SW480 (cell line): ENCODE measurements around the gene COQ8A.
"Not testable (repeated sequence)": the region's sequence is repeated elsewhere in the genome, so short reads cannot be mapped to it uniquely, and the experiment has no call there.

Experiments
- DNase-seq: peaks from one replicate; pipeline ENCODE4 v3.0.0-alpha.2; 2016; ENCODE audit warnings: low spot score

The COQ8A gene

DNA sequence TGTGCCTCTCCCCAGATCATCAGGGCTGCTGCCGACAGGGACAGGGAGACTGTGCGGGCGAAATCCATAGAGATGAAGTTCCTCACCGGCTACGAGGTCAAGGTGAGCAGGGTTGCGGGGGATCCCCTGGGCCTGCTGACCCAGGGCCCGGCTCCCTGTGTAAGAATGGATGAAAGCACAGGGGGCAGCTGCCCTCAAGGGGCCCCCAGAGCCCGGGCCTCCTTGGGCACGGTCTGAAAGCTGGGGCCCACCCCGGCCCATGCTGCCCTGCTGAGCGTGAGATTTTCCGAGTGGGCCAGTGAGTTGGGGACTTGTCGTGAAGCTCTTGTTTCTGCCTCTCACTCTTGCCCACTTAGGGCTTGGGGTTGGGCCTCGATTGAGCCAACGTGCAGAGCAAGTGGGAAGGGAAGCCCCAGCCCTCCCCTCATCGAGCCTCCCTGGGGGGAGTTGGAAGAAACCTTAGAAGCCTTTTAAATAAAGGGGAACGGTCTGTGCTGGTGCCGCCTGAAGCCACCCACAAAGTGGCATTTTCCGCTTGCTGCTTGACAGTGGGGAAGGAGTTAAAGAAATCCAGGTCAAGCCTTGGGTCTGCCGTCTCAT, 45.2 kb downstream of the COQ8A start:
- no peak for DNase-seq

DNA sequence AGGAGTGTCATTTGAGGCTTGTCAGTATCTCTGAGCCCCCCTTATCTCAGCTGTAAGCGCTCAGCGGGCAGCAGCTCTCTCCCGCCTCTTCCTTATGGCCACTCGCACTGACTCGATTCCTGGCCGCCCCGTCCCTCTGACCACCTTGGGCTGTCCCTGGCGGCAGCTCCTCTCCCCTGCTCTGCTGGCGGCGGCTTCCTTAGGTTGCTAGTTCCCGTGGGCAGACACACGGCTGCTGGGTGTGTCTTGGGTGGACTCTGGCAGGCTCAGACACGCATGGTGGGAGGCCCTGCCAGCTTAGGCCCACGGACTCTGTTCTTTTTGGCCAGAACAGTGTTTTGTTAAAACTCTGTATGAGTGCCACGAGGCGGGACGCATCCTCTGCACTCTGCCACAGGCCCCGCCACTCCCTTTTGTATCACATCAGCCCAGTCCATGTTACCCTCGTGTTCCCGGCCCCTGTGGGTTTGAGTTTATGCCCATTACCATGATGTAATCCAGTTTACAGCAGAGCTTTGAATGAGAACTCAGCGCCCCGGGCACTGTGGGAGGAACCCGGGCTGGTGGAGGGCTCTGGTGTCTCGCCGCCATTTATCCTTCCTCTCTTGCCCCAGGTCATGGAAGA, 45.9 kb downstream of the COQ8A start:
- DNase-seq: no peak

DNA sequence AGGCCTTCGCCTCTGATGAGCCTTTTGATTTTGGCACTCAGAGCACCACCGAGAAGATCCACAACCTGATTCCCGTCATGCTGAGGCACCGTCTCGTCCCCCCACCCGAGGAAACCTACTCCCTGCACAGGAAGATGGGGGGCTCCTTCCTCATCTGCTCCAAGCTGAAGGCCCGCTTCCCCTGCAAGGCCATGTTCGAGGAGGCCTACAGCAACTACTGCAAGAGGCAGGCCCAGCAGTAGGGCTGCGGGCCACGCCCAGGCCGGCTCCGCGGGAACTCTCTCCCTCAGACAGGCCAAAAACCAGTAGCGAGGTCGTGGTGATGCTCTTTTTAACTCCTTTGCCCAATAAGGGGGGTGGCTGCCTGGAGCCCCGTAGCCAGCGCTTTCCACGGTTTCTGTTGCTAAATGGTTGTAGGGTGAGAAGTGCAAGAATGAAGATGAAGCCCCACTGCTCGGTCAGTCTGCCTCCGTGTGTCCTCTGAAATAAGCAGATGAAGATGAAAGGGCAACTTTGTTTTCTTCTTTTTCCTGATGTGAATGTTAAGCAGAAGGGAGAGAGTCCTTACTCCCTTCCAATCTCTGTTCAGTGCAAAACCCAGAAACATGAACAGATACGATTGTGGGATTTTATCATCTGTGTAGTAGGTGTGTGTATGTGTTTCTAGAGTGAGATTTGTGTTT, 46.5 kb downstream of the COQ8A start:
- no peak for DNase-seq

DNA sequence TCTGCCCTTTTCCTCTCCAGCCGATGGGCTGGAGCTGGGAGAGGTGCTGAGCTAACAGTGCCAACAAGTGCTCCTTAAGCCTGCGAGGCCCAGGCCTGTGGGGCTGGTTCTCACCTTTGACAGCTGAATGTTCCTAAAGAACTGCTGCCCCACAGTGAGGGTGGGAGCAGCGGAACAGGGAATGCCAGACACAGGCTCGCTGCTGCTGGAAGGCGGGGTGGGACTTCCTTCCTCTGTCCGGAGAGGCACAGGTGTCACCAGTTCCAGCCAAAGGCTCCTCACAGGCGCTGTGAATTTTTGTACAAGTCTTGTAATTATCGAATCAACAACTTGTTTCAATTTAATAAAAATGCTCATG, 47.1 kb downstream of the COQ8A start:
- DNase-seq: no peak

DNA sequence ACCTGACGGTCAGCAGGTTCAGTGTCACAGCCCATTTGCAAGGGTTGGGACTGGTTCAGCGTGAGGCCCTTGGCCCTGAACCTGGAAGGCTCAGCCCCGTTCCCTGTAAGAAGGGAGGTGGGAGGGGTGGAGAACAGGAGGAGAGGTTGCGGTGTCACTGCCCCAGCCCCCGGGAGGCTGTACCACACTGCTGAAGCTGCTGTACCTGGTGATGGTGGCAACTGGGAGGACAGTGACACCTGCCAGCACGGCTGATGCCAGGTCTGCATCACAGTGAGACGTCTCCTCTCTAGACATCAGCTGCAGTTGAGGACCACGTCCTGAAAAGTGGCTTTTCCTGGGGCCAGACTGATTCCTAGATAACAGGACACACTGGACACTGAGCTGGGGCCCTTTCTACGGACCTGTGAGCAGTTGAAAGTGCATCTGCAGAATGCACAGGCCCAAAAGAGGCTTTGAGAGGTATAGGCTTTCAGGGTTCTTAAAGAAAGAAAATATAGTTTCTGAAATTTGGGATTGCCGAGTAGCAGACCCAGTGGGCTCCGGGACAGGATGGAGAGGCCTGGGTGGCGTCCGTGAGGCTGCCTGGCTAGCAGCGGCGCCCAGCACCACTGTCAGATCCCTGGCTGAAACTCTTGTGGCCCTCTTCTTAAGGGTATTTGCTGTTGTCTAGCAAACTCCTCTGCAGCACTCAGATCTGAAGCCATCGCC, 47.7 kb downstream of the COQ8A start:
- DNase-seq: no peak

DNA sequence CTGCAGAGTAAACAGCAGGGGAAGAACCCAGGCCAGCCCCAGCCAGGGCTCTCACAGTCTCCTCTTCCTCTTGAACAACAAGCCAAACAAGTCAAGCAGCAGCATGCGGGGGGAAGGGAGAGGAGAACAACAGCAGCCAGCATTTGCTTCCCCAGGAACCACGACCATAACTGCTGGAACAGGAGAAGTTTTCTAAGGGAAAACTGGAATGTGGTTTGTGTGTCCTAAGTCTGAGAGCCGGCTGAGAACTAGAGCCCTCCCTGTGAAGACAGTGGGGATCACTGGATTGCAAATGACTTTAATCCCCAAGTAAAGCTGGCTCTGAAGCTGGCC, 48.2 kb downstream of the COQ8A start:
- DNase-seq: no peak

DNA sequence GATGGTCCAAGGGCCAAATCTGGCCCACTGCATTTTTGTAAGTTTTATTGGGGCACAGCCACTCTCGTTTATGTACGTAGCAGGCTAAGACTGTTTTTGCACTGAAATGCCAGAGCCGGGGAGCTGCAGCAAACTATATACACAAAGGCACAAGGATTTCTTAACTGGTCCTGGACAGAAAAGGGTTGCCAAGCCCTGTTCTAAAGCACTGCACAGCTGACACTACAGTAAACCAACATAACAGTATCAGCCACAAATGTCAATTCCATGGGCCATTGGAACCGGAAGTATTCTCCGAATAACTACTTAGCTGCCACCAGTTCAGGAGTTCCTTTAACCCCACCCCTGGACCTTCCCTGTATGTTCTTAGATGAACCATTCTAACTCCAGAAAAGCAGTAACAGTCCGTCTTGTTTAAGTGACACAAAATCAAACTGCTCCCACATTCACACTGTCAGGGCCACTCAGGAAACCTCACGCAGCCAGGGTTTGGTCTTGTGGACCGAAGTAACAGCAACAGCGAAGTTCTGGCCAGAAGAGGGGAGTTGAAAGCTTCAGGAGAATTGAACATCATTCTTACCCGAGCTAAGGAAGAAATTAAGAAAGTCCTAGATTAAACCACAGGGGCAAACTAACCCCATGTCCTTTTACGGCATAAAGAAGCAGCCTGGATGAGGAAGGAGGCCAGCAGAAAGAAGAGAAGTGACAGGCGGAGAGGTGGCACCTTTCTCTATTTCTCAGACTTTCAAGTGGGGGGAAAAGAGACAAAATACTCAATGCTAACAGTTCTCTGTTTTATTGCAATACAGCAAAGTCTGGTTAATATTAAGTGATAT, 49.2 kb downstream of the COQ8A start:
- no peak for DNase-seq

DNA sequence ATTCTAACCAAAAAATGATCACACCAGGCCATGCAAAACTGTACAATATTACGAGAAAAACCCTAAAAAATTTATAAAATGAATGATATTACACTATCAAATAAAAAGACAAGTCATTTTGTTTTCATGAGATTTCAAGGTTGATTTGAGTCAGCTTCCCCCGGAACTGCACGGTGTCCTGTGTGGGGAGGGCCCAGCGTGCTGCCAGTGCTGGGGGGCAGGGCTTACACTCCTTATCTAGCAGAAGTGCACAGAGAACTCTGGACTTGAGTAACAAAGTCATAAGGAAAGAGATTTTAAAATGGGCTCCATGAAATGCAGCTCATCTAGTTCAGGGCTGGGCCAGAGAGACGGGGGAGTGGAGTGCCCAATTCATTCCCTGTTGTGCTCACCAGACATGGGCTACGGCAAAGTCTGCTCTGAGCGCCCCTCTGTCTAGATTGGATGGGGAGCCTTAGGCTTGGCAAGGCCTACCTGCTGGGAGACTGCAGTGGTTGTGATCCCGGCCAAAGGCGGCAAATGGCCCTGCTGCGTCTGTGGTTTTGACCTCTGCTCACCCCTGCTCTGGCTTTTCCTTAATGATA, 50.1 kb downstream of the COQ8A start:
- no peak for DNase-seq

DNA sequence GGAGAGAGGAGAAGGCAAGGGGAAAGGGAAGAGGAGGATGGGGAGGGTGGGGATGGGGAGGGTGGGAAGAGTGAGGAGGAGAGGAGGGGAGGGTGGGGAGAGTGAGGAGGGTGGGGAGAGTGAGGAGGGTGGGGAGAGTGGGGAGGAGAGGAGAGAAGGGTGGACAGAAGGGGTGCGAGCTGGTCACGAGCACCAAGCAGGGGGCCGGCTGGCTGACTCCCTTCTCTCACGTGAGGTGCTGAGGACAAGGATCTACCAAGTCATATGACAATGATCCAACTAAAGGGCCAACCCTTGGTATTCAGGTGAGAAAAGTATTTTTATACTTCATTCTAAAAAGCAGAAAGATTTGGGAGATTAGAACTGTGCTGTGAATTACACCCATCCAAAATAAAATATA, 51.8 kb downstream of the COQ8A start:
- DNase-seq: no peak

DNA sequence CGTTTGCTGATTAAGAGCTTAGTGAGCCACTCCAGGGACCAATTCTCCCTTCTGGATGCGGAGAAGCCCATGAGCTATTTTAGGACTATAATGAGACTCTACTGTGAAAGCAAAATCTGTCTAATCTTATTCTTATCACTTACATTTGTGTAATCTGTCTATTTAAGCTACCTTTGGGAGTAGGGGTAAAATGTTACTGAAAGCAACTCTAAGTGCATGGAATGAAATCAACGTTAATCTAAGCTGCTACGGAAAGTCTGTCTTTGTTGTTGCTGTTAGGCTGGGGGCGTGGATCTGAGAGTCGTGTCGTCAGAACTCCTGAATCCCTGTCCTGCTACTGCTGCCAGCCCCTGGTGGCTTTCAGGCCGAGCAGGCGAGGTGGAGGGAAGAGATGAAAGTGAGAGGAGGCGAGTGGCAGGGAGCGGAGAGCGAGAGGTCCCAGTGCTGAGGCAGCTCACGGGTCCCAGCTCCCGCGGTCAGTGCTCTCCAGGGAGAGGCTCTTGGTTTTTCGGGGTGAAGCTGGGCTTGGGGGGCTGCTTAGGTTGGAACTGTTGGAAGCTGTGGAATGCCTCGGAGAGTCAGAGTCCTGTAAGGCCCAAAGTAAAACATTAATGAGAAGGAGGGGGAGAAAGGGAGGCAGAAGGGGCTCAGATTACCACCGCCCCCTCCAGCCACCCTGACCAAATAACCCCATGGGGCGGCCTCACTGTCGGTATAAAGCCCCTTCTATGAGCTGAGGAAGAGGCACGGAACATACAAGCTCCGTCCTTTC, 53.9 kb downstream of the COQ8A start:
- DNase-seq: no peak

DNA sequence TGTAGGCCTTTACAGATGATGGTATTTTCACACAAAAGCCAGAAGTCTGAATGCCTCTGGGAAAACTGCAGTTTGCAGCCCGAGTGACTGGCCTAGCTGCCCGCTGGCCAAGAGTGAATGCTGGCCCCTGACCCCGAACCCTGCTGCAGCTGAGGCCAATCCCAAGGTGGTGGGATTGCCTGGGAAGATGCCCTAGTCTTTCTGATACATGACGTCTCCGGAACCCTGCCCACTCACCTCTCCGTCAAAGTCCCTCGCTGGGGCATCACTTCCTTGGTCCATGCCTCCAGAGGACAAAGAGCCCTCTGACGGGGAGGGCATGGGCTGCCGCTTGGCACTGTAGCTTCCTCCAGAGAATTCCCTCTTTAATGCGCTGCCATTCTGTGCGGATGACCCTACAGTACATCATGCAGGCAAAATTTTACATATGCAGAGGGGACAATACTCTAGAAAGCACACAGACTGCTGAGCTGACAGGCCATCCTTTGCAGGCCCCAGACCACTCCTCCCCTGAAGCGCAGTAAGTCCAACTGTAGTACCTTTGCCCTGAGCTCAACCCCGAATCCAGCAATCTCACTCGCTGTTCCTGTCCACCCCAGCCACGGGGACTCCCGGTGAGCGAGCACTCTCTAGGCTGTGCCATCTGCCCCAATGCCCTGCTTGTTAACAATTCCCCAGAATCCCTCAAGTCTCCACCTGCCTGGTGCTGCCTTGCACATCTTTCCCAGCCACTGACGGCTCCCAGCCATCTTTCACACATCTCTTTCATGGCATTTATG, 54.7 kb downstream of the COQ8A start:
- DNase-seq: no peak

DNA sequence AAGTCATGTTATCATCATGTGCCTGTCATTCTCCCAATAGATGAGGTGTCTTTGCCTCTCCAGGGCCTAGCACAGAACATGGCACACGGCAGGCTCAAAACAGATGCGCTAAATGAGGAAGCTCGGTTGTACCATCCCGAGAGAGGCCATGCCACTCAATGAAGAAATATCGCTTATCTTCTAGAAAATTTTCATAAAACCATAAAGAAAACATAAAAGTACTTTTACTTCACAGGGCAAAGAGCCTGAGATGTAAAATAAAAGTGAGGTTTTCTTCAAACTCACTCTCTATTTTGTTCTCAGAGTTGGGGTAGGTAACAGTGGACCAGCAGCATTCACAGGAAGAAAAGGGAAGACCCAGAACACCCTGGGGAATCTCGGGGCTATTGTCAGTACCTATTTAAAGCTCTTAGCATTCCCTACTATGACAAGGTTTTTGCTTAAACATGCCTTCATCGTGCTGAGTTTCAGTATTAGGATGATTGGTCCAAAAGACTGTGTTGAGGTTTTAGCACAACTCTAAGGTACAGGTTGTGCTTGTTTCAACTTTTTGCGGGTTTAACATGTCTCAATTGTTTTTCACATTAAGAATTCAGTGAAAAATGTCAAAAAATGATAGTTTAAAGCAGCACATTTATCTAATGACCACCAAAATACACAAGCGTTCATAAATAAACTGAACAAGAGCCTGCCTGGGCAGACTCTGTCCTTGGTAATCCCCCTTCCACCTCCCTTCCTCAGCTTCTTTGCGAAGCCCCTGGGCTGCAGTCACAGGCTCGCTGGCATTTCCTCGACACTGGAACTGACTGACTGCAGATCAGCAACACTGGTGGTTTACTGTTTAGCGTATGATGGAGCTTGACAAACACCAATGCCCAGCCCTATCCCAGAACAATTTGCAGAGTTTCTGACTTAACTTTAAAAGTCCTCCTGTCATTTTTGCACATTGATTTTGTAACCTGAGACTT, 55.6 kb downstream of the COQ8A start:
- DNase-seq: no peak

DNA sequence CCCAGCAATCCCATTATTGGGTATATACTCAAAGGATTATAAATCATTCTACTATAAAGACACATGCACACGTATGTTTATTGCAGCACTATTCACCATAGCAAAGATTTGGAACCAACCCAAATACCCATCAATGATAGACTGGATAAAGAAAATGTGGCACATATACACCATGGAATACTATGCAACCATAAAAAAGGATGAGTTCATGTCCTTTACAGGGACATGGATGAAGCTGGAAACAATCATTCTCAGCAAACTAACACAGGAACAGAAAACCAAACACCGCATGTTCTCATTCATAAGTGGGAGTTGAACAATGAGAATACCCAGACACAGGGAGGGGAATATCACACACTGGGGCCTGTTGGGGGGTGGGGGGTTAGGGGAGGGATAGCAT, 59.5 kb downstream of the COQ8A start:
- DNase-seq: not testable (repeated sequence)

DNA sequence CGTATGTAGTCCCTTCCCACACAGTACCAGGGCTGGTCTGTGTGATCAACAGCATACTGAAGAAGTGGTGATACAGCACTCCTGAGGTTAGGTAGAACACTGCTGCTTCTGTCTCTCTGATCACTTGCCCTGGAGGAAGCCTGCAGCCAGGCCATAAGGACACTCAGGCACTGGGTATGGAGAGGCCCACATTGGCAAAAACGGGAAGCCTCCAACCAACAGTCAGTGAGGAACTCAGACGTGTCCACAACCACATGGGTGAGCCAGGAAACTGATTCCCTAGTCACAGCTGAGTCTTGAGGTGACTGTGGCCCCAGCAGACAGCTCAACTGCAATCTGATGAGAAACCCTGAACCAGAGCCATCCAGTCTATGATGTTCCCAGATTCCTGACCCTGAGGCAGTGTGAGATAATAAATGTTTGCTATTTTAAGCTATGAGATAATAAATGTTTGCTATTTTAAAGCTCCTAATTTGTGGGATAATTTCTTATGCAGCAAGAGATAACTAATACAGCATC, 62.5 kb downstream of the COQ8A start:
- no peak for DNase-seq

DNA sequence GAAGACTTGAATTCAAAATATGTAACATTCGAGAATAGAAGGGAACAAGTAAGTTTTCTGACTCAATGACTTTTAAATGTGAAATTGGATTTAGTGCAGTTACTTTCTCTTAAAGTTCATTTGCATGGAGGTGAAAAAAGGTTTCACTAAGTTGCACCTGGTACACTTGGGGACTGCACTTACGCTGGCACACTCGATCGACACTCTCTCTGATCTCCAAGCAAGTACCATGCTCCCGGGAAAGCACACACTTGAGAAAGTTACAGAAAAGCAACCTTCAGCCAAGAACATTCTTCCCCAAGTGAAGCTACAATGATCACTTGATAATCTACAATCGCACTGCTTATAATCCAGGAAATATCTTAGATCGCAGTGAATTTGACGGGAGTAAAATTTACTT, 63.1 kb downstream of the COQ8A start:
- no peak for DNase-seq

DNA sequence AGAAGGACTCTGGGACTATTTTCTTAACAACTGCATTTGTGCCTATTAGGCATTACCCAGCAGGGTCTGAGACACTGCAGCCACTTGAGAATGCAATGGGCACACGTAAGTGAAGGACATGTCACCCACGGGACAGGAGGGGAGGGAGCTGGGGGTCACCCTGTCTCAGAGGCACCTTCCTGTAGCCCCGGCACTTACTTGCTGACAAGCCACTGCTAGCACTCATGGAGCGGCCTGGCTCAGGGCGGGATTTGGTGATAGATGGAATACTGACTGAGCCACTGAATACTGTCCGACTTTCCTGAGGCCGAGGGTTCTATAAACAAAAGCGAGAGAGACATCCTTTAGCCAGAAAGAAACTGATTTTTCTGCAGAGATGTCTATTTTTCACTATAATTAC, 64.7 kb downstream of the COQ8A start:
- no peak for DNase-seq

DNA sequence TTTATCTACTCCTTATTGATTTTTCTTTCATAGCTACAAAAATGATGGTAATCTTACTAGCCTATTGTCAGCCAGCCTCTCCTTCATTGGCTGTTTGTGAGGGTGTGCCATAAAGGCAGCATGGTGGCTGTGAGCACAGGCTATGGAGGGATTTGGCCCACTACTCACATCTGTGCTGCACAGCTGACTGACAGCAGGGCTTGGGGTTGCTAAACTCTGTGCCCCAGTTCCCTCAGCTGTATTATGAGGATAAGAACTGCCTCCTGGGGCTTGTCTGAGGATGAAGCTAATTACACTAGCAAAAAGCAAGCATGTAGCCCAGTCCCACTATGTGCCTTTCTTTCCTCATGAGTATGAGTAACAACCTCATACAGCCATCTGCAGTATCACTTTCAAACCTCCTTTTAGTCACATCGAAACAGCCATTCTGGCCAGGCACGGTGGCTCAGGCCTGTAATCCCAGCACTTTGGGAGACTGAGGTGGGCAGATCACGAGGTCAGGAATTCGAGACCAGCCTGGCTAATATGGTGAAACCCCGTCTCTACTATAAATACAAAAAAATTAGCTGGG, 66.2 kb downstream of the COQ8A start:
- DNase-seq: no peak

DNA sequence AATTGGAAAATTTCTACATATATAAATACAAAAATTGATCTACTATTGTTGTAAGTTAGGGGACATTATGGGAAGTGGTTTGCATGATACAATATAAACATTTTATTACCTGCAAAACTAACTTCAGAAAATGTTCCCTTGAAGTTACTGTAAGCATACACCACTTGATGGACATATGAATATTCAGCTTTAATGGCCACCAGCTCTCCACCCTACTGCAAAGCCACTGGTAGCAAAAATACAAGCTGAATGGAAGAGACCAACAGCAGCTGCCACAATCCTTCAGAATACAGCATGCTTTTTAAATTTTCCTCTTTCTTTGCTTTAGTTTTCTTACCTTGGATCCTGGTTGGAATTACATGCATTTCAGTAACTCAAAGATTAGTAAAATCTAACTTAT, 69.8 kb downstream of the COQ8A start:
- no peak for DNase-seq

DNA sequence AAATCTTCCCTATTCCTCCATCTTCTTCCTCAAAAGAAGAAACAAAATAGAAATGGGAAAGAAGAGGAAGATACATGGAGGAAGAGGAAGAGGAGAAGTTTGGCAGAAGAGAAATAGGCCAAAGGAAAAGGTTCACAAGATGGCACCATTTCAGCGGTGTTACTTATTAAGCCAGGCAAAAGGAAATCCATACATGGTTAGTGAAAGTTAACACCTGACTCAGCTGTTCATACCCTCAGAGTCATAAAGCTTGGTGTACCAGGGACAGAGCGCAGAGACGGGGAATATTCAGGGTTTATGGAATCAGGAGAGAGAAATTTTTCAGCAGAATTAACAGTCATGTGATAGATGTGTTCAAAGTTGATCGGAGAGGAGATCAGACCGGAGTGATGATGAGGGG, 70.6 kb downstream of the COQ8A start:
- DNase-seq: no peak
